H9 (cell line): ENCODE measurements around the gene ARPIN. TPM values are rescaled to one million over a fixed set of nuclear protein-coding genes. Genes with fewer than 3 reads are reported as not detected.

Experiments used
- DNase-seq: peaks from one replicate; pipeline ENCODE4 v3.0.0-alpha.2; 2017
- H2AFZ ChIP-seq: one replicate; pipeline ENCODE4 v1.6.1; 2013; ENCODE audit warnings: mild to moderate bottlenecking, low read length, control low read depth, moderate library complexity
- H2AK5ac ChIP-seq: 2 replicates; pipeline ENCODE4 v1.6.1; 2013; ENCODE audit warnings: low read length, control low read depth, mixed read lengths; ENCODE audit not compliant: insufficient read length
- H2BK120ac ChIP-seq: one replicate; pipeline ENCODE4 v1.6.1; 2013; ENCODE audit warnings: low read depth, mild to moderate bottlenecking, low read length, control low read depth, inconsistent platforms; ENCODE audit not compliant: poor library complexity, severe bottlenecking
- H2BK12ac ChIP-seq: 2 replicates; pipeline ENCODE4 v1.6.1; 2013; ENCODE audit warnings: low read length, control low read depth, mixed read lengths, low read depth; ENCODE audit not compliant: insufficient read length
- H2BK15ac ChIP-seq: 2 replicates; pipeline ENCODE4 v1.6.1; 2013; ENCODE audit warnings: low read depth, low read length, control low read depth
- H2BK20ac ChIP-seq: one replicate; pipeline ENCODE4 v1.6.1; 2013; ENCODE audit warnings: low read depth, mild to moderate bottlenecking, low read length, control low read depth, inconsistent platforms; ENCODE audit not compliant: poor library complexity, severe bottlenecking
- H2BK5ac ChIP-seq: 2 replicates; pipeline ENCODE4 v1.6.1; 2013; ENCODE audit warnings: low read length, control low read depth, mixed read lengths; ENCODE audit not compliant: insufficient read length
- H3K14ac ChIP-seq: 2 replicates; pipeline ENCODE4 v1.6.1; 2013; ENCODE audit warnings: low read length, control low read depth; ENCODE audit not compliant: insufficient read depth
- H3K18ac ChIP-seq: 2 replicates; pipeline ENCODE4 v1.6.1; 2013; ENCODE audit warnings: low read depth, mild to moderate bottlenecking, mixed read lengths, low read length, control low read depth; ENCODE audit not compliant: insufficient read length
- H3K23ac ChIP-seq: 2 replicates; pipeline ENCODE4 v1.6.1; 2013; ENCODE audit warnings: low read length, control low read depth, mixed read lengths, low read depth; ENCODE audit not compliant: insufficient read length
- H3K23me2 ChIP-seq: 2 replicates; pipeline ENCODE4 v1.6.1; 2013; ENCODE audit warnings: low read depth, mild to moderate bottlenecking, mixed read lengths, low read length, control low read depth; ENCODE audit not compliant: insufficient read length, poor library complexity, severe bottlenecking
- H3K27ac ChIP-seq: 2 replicates; pipeline ENCODE4 v1.5.1; 2013; ENCODE audit warnings: low read length, control low read depth, mixed read lengths, low read depth; ENCODE audit not compliant: insufficient read length
- H3K27me3 ChIP-seq: 2 replicates; pipeline ENCODE4 v1.6.1; 2013; ENCODE audit warnings: low read length, control low read depth, inconsistent platforms; ENCODE audit not compliant: insufficient read depth
- H3K4ac ChIP-seq: 2 replicates; pipeline ENCODE4 v1.6.1; 2013; ENCODE audit warnings: low read depth, mild to moderate bottlenecking, control low read depth, inconsistent platforms, low read length, moderate library complexity
- H3K4me1 ChIP-seq: 2 replicates; pipeline ENCODE4 v1.6.1; 2013; ENCODE audit warnings: low read length, control low read depth, inconsistent platforms; ENCODE audit not compliant: insufficient read depth
- H3K4me2 ChIP-seq: 2 replicates; pipeline ENCODE4 v1.6.1; 2013; ENCODE audit warnings: low read length, control low read depth, mixed read lengths; ENCODE audit not compliant: insufficient read length, insufficient read depth
- H3K56ac ChIP-seq: 2 replicates; pipeline ENCODE4 v1.6.1; 2013; ENCODE audit warnings: low read depth, mild to moderate bottlenecking, mixed read lengths, low read length, control low read depth; ENCODE audit not compliant: insufficient read length
- H3K79me1 ChIP-seq: 2 replicates; pipeline ENCODE4 v1.6.1; 2013; ENCODE audit warnings: low read depth, mild to moderate bottlenecking, moderate library complexity, low read length, control low read depth, inconsistent platforms; ENCODE audit not compliant: insufficient read depth, poor library complexity, severe bottlenecking
- H3K79me2 ChIP-seq: 2 replicates; pipeline ENCODE4 v1.6.1; 2013; ENCODE audit warnings: low read length, control low read depth, inconsistent platforms; ENCODE audit not compliant: insufficient read depth
- H3K9ac ChIP-seq: 2 replicates; pipeline ENCODE4 v1.6.1; 2013; ENCODE audit warnings: low read length, control low read depth, mixed read lengths; ENCODE audit not compliant: insufficient read length; ENCODE audit errors: extremely low read depth
- H3K9me3 ChIP-seq: one replicate; pipeline ENCODE4 v1.6.1; 2013; ENCODE audit warnings: low read depth, low read length, inconsistent platforms; ENCODE audit not compliant: control insufficient read depth
- H3T11ph ChIP-seq: one replicate; pipeline ENCODE4 v1.6.1; 2013; ENCODE audit warnings: mild to moderate bottlenecking, low read length, control low read depth, inconsistent platforms
- H4K20me1 ChIP-seq: one replicate; pipeline ENCODE4 v1.6.1; 2013; ENCODE audit not compliant: control insufficient read depth, insufficient read length, insufficient read depth
- H4K5ac ChIP-seq: 2 replicates; pipeline ENCODE4 v1.6.1; 2013; ENCODE audit warnings: low read depth, mild to moderate bottlenecking, mixed read lengths, low read length, control low read depth; ENCODE audit not compliant: insufficient read length
- H4K8ac ChIP-seq: replicated peaks from 2 replicates; pipeline ENCODE4 v1.6.1; 2013; ENCODE audit warnings: low read length, control low read depth, mixed read lengths, low read depth; ENCODE audit not compliant: insufficient read length
- H4K91ac ChIP-seq: 2 replicates; pipeline ENCODE4 v1.6.1; 2013; ENCODE audit warnings: low read depth, mild to moderate bottlenecking, moderate library complexity, mixed read lengths, low read length, control low read depth; ENCODE audit not compliant: insufficient read length
- H3K27ac Mint-ChIP-seq, 3 experiments: 2 replicates in 2 of 3; 3 replicates in 1 of 3; pipeline ENCODE4 v1.8.0; 2020 to 2021; ENCODE audit warnings: mixed read lengths in 3 of 3, mild to moderate bottlenecking in 1 of 3, moderate library complexity in 1 of 3
- H3K27me3 Mint-ChIP-seq: 2 replicates; pipeline ENCODE4 v1.8.0; 2021; ENCODE audit warnings: low read depth, mild to moderate bottlenecking, moderate library complexity, mixed read lengths
- H3K36me3 Mint-ChIP-seq, 3 experiments: 2 replicates in 2 of 3; 3 replicates in 1 of 3; pipeline ENCODE4 v1.8.0; 2020 to 2021; ENCODE audit warnings: low read depth in 3 of 3, mixed read lengths in 3 of 3; ENCODE audit not compliant: insufficient read depth in 1 of 3
- H3K4me1 Mint-ChIP-seq, 2 experiments: 2 replicates each; pipeline ENCODE4 v1.8.0; 2020; ENCODE audit warnings: mixed read lengths in 2 of 2
- H3K4me3 Mint-ChIP-seq, 2 experiments: 2 replicates in 1 of 2; 3 replicates in 1 of 2; pipeline ENCODE4 v1.8.0; 2020 to 2021; ENCODE audit warnings: mild to moderate bottlenecking in 2 of 2, mixed read lengths in 2 of 2, moderate library complexity in 1 of 2
- H3K9me3 Mint-ChIP-seq, 2 experiments: 2 replicates in 1 of 2; 3 replicates in 1 of 2; pipeline ENCODE4 v1.8.0; 2020; ENCODE audit warnings: mild to moderate bottlenecking in 2 of 2, mixed read lengths in 2 of 2, moderate library complexity in 1 of 2
- CTCF ChIP-seq: fragments of 200-600 bp; sonication (generic); conservative IDR thresholded peaks from 3 replicates; pipeline ENCODE4 v1.8.0; 2021; ENCODE audit warnings: antibody characterized with exemption, mild to moderate bottlenecking
- WGBS: extraction: QIAGEN DNeasy Blood & Tissue Kit; methylation state at CpG from one replicate; pipeline ENCODE4 v1.1.7; 2013; ENCODE audit warnings: missing lambda C conversion rate, low lambda C conversion rate, mixed read lengths; ENCODE audit not compliant: insufficient read length; ENCODE audit errors: extremely low coverage; 5-methylcytosine and 5-hydroxymethylcytosine counted together
- total RNA-seq: library from RNA; stranded (reverse); gene quantifications from 2 replicates; pipeline ENCODE4 v1.2.1, GENCODE V29; 2021

The ARPIN gene
- total RNA-seq, 1 experiment from 2014 or later: 6.4 TPM

GRCh38 chr15:89860431-89860830 lies 52.3 kb downstream of the ARPIN start:
- Histone ChIP-seq H3T11ph (no peak overlapping the region), H3K4ac (no peak overlapping the region), H3K23ac (no peak overlapping the region), H4K91ac (no peak overlapping the region), H3K23me2 (no peaks in the 10 kb centered on the region), H3K27ac (no peak overlapping the region), H3K9me3 (no peaks in the 10 kb centered on the region), H3K4me2 (no peak overlapping the region), H3K18ac (no peak overlapping the region), H2BK5ac (no peak overlapping the region), H2AK5ac (no peak overlapping the region), H3K27me3 (no peaks in the 10 kb centered on the region), H3K4me1 (no peaks in the 10 kb centered on the region), H3K14ac (no peak overlapping the region), H2BK120ac (no peak overlapping the region), H4K20me1 (no peaks in the 10 kb centered on the region), H2BK15ac (no peak overlapping the region), H3K79me1 (no peaks in the 10 kb centered on the region), H3K9ac (no peak overlapping the region), H2BK20ac (no peak overlapping the region), H3K79me2 (no peaks in the 10 kb centered on the region), H4K5ac (no peak overlapping the region), H4K8ac (no peak overlapping the region), H2AFZ (no peak overlapping the region), H2BK12ac (no peak overlapping the region), H3K56ac (no peak overlapping the region)
- H3K9me3 Mint-ChIP-seq: peaks cover 5 to 6% of the 10 kb centered on the region in 2 experiments
- no peak for TF ChIP-seq CTCF
- H3K27me3 Mint-ChIP-seq: no peaks in the 10 kb centered on the region
- no peaks in the 10 kb centered on the region for H3K4me1 Mint-ChIP-seq
- peaks cover 15 to 38% (median 37%) of the 10 kb centered on the region in 3 experiments for H3K36me3 Mint-ChIP-seq
- no peak for DNase-seq
- H3K27ac Mint-ChIP-seq: no peak overlapping the region
- H3K4me3 Mint-ChIP-seq: no peak overlapping the region
- WGBS: no CpG with 5 or more reads among the region's 3 CpGs
